Naive thymus-derived CD4-positive, alpha-beta T cell (primary cell): ENCODE results near the gene MED12L. TPM values are rescaled to one million over a fixed set of nuclear protein-coding genes. Genes with fewer than 3 reads are reported as not detected.
"Not testable (repeated sequence)": the region's sequence is repeated elsewhere in the genome, so short reads cannot be mapped to it uniquely, and the experiment has no call there.

Experiments
- ATAC-seq: fragments of 150-1000 bp; cut with Tn5 transposase; 2 replicates; pipeline ENCODE4 v1.10.0; 2021; ENCODE audit warnings: mild to moderate bottlenecking, moderate library complexity
- CTCF ChIA-PET: fragments of 350-600 bp; sonication (Branson Sonifier 250); formaldehyde crosslinking; loops from one replicate; lab custom pipeline; 2021; ENCODE audit warnings: antibody characterized with exemption; lab: Charles Lee
- POLR2A ChIA-PET: fragments of 350-600 bp; sonication (Branson Sonifier 250); formaldehyde crosslinking; loops from one replicate; lab custom pipeline; 2021; ENCODE audit warnings: antibody characterized with exemption, inconsistent platforms; lab: Charles Lee
- DNase-seq, 9 donors: peaks; one replicate each; pipeline versions ENCODE4 v3.0.0 to v3.0.0-alpha.2; 2020 to 2022; ENCODE audit warnings: mixed read lengths in 1 of 9
- H3K27ac ChIP-seq: one replicate; pipeline ENCODE4 v1.7.0; 2013; ENCODE audit warnings: mild to moderate bottlenecking, low read depth, low read length, moderate library complexity
- H3K27me3 ChIP-seq, 2 donors: one replicate each; pipeline ENCODE4 v1.7.0; 2013; ENCODE audit warnings: low read length in 2 of 2, mild to moderate bottlenecking in 2 of 2, moderate library complexity in 2 of 2; ENCODE audit not compliant: control insufficient read depth in 2 of 2, insufficient read depth in 2 of 2
- H3K36me3 ChIP-seq, 3 experiments: 1 replicate in 2 of 3; 2 replicates in 1 of 3; pipeline ENCODE4 v1.7.0; 2013; ENCODE audit warnings: low read length in 3 of 3, mild to moderate bottlenecking in 3 of 3, moderate library complexity in 1 of 3; ENCODE audit not compliant: insufficient read depth in 3 of 3, control insufficient read depth in 2 of 3
- H3K4me1 ChIP-seq, 2 donors: one replicate each; pipeline ENCODE4 v1.7.0; 2013; ENCODE audit warnings: low read length in 2 of 2, mild to moderate bottlenecking in 2 of 2, moderate library complexity in 1 of 2; ENCODE audit not compliant: control insufficient read depth in 2 of 2, insufficient read depth in 2 of 2
- H3K4me3 ChIP-seq: 2 replicates; pipeline ENCODE4 v1.7.0; 2013; ENCODE audit warnings: mild to moderate bottlenecking, low read length
- H3K9me3 ChIP-seq, 3 experiments: 1 replicate in 2 of 3; 2 replicates in 1 of 3; pipeline ENCODE4 v1.7.0; 2013; ENCODE audit warnings: low read length in 3 of 3; ENCODE audit not compliant: control insufficient read depth in 2 of 3
- H3K27ac Mint-ChIP-seq, 9 donors: one replicate each; pipeline ENCODE4 v1.8.0; 2020 to 2022; ENCODE audit warnings: mixed read lengths in 9 of 9, mild to moderate bottlenecking in 8 of 9, moderate library complexity in 5 of 9, inconsistent platforms in 2 of 9
- H3K27me3 Mint-ChIP-seq, 5 donors: one replicate each; pipeline ENCODE4 v1.8.0; 2021 to 2022; ENCODE audit warnings: mixed read lengths in 5 of 5, mild to moderate bottlenecking in 1 of 5
- H3K36me3 Mint-ChIP-seq, 5 donors: one replicate each; pipeline ENCODE4 v1.8.0; 2020 to 2022; ENCODE audit warnings: mixed read lengths in 5 of 5, mild to moderate bottlenecking in 3 of 5, inconsistent platforms in 1 of 5
- H3K4me1 Mint-ChIP-seq, 7 donors: one replicate each; pipeline ENCODE4 v1.8.0; 2020 to 2022; ENCODE audit warnings: mixed read lengths in 7 of 7, mild to moderate bottlenecking in 3 of 7, inconsistent platforms in 1 of 7
- H3K4me3 Mint-ChIP-seq, 10 donors: one replicate each; pipeline ENCODE4 v1.8.0; 2020 to 2022; ENCODE audit warnings: mild to moderate bottlenecking in 10 of 10, mixed read lengths in 10 of 10, moderate library complexity in 6 of 10, inconsistent platforms in 2 of 10
- H3K9me3 Mint-ChIP-seq, 11 donors: one replicate each; pipeline ENCODE4 v1.8.0; 2020 to 2022; ENCODE audit warnings: mixed read lengths in 11 of 11, mild to moderate bottlenecking in 4 of 11, inconsistent platforms in 1 of 11, moderate library complexity in 1 of 11
- intact Hi-C, 2 donors: fragments of 100-400 bp; cut with micrococcal nuclease; formaldehyde crosslinking; loops; one replicate each; pipeline ENCODE4 v1.15.1; 2023
- polyA plus RNA-seq, 2 donors: library from polyadenylated mRNA; unstranded; fragments of 300-500 nt; fragmentation: Illumina TruSeq; gene quantifications; one replicate each; pipeline ENCODE4 v1.2.3, GENCODE V29; 2021
- total RNA-seq, 6 experiments: library from RNA in 5 of 6; stranded (reverse) in 5 of 6; gene quantifications; 1 replicate in 5 of 6; 2 replicates in 1 of 6; pipeline ENCODE4 v1.2.3 and lab custom pipeline; 2021 to 2026

The MED12L gene
- total and polyA plus RNA-seq, 7 experiments from 2014 or later, result 0.32 to 4.9 (median 0.68) TPM; not detected in 2

DNA sequence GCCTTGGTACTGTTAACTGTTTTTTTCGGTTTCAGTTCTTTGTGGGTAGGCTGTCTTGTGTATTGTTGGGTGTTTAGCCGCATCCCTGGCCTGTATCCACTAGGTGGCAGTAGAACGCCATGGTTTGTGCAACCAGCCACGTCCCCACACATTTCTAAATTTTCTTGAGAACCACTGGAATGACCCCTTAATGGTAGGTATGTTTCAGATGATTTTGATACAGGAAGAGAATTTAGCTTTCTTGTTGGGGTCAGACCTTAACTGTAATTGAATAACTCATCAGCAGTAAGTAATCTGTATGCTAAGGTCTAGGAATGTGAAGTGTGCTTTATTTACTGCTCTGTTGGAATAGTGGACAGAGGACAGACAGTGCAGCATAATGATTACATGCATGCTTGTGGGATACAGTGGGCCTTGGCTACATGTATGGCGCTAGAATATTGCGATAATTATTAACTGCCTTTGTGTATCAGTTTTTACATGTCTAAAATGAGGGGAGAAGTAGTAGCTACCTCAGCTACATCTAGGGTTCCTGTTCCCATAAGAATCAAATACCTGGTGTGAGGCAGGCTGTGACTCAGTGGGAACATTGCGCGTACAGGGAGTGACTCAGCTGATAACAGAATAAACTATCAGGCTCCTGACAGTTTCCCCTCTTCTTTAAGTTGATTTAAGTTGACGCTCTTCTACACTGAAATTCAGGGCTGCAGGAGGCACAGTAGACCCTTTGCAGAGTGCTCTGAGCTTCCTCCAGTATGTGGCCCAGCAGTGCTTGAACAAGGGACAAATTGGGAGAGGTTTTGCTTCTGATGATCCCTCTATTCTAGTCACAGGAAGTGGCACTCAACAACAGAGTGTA lies 142.6 kb downstream of the MED12L start:
- Mint-ChIP-seq H3K4me3 (peak overlapping the region in 7 of 10 donors; percentile 6 to 68 (median 35)), H3K4me1 (peaks cover 19 to 63% (median 43%) of the 10 kb centered on the region in 7 donors), H3K36me3 (peaks cover 0 to 9% (median 0%) of the 10 kb centered on the region in 5 donors), H3K9me3 (peaks cover 0 to 5% (median 0%) of the 10 kb centered on the region in 11 donors), H3K27ac (peak overlapping the region in 8 of 9 donors; percentile 6 to 84 (median 51)), H3K27me3 (no peaks in the 10 kb centered on the region)
- Histone ChIP-seq H3K4me1 (peaks cover 0 to 9% of the 10 kb centered on the region in 2 donors), H3K27me3 (no peaks in the 10 kb centered on the region), H3K36me3 (no peaks in the 10 kb centered on the region), H3K27ac (no peak overlapping the region), H3K4me3 (no peak overlapping the region), H3K9me3 (no peaks in the 10 kb centered on the region)
- ATAC-seq (peak; percentile 93), DNase-seq (peak; percentile 47 to 84 (median 77))
- ChIA-PET CTCF (interaction anchor here (0.9 to 7.2 kb wide), 21 partner anchors 9 to 525 kb away, joined by 3 to 133 read pairs (median 5); partner anchors contain the start of genes GPR171 and P2RY14), POLR2A (interaction anchor here (1.3 to 5.6 kb wide), 3 partner anchors 20 to 60 kb away, joined by 3 to 39 read pairs (median 13); partner anchors contain the start of gene P2RY14)
- intact Hi-C loops, result loop anchor here (1.0 to 5.0 kb wide), 17 partner anchors 17 to 1296 kb away; partner anchors contain the start of genes GPR171 (in 2 of the 2) and P2RY14 (in 2 of the 2)

DNA sequence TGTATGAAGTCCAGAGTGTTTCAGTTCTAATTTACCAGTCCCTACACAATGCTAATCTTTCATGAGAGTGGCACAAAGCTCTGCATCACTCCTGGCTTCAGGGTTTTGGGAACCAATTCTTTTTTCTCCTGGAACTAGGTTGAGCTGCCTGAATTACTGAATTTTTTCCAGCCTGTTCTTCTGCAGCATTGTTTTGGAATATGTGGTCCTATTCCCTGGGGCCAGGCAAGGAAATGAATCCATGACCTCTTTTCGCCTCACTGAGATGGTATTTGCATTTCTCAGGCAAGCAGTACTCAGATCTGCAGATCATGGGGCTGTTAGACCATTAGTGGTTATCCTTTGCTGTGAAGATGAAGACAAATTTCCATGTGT lies 143.2 kb downstream of the MED12L start:
- Histone ChIP-seq H3K27ac (no peak overlapping the region), H3K4me3 (no peak overlapping the region), H3K36me3 (no peaks in the 10 kb centered on the region), H3K4me1 (peaks cover 0 to 9% of the 10 kb centered on the region in 2 donors), H3K27me3 (no peaks in the 10 kb centered on the region), H3K9me3 (no peaks in the 10 kb centered on the region)
- H3K27ac Mint-ChIP-seq, result peak overlapping the region in 6 of 9 donors; percentile 6 to 84 (median 34)
- H3K4me3 Mint-ChIP-seq, result peak overlapping the region in 2 of 10 donors; percentile 16 to 64
- no peaks in the 10 kb centered on the region for H3K9me3 Mint-ChIP-seq
- H3K27me3 Mint-ChIP-seq, result no peaks in the 10 kb centered on the region
- ATAC-seq, result no peak
- H3K4me1 Mint-ChIP-seq, result peaks cover 19 to 63% (median 43%) of the 10 kb centered on the region in 7 donors
- no peak for DNase-seq
- ChIA-PET CTCF (interaction anchor here (0.9 to 7.2 kb wide), 16 partner anchors 11 to 526 kb away, joined by 3 to 133 read pairs (median 5); partner anchors contain the start of genes GPR171 and P2RY14), POLR2A (interaction anchor here (1.3 to 5.6 kb wide), 3 partner anchors 21 to 61 kb away, joined by 3 to 39 read pairs (median 13); partner anchors contain the start of gene P2RY14)
- peaks cover 0 to 8% (median 0%) of the 10 kb centered on the region in 5 donors for H3K36me3 Mint-ChIP-seq
- intact Hi-C loops, result loop anchor here in 1 of 2 donors (2.0 to 5.0 kb wide), 2 partner anchors 209 to 610 kb away; no protein-coding TSS in a partner anchor

DNA sequence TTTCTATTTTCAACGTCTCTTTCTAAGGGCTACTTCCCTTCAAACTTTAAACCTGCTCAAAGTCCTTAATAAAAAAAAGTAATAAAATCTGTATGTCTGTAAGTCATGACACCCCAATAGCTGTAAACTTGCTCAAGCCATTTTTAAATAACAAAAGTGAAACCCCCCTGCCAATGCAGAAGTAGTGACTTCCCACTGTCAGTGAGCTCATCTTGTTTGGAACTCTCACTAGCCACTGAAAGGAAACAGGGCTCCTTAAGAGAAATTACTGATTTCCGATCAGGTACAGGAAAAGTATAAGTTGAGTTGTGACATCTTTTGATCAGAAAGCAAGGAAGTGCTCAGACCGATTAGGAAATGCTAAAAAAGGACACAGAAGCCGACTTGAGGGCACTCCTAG lies 145.2 kb downstream of the MED12L start:
- H3K4me3 ChIP-seq, result no peak overlapping the region
- CTCF ChIA-PET, result interaction anchor here (0.6 to 7.2 kb wide), 6 partner anchors 23 to 1100 kb away, joined by 3 to 133 read pairs (median 4); partner anchors contain the start of gene P2RY14
- H3K4me3 Mint-ChIP-seq, result peak overlapping the region in 9 of 10 donors; percentile 4 to 80 (median 50)

DNA sequence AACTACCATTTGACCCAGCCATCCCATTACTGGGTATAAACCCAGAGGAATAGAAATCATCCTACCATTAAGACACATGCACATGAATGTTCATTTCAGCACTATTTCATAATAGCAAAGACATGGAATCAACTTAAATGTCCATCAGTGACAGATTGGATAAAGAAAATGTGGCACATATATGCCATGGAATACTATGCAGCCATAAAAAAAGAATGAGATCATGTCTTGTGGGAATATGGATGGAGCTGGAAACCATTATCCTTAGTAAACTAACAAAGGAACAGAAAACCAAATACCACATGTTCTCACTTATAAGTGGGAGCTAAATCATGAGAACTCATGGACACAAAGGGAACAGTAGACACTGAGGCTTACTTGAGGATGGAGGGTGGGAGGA lies 146.9 kb downstream of the MED12L start:
- H3K36me3 Mint-ChIP-seq, H3K36me3 ChIP-seq, H3K9me3 ChIP-seq, intact Hi-C loops, DNase-seq, POLR2A ChIA-PET, H3K4me1 ChIP-seq, H3K27ac ChIP-seq, H3K27me3 ChIP-seq, H3K27ac Mint-ChIP-seq, H3K4me3 Mint-ChIP-seq, H3K9me3 Mint-ChIP-seq, ATAC-seq, H3K27me3 Mint-ChIP-seq, H3K4me3 ChIP-seq: not testable (repeated sequence)
- peaks cover 14 to 30% (median 26%) of the 10 kb centered on the region in 7 donors for H3K4me1 Mint-ChIP-seq
- CTCF ChIA-PET, result interaction anchor here (1.9 kb wide), 1 partner anchor 65 kb away, joined by 4 read pairs; no protein-coding TSS in a partner anchor

More for the DNA sequence above, 145.2 kb downstream of the MED12L start:
- no peak overlapping the region for H3K27ac ChIP-seq
- no peaks in the 10 kb centered on the region for H3K27me3 ChIP-seq
- H3K4me1 ChIP-seq, result peaks cover 0 to 5% of the 10 kb centered on the region in 2 donors
- POLR2A ChIA-PET, result interaction anchor here (0.6 to 5.6 kb wide), 4 partner anchors 9 to 50 kb away, joined by 3 to 39 read pairs (median 4); partner anchors contain the start of gene P2RY14
- DNase-seq (peak in 1 of 9 donors; percentile 19), ATAC-seq (no peak)
- Mint-ChIP-seq H3K27me3 (no peaks in the 10 kb centered on the region), H3K36me3 (peaks cover 0 to 9% (median 0%) of the 10 kb centered on the region in 5 donors), H3K9me3 (no peaks in the 10 kb centered on the region), H3K27ac (peak overlapping the region in 6 of 9 donors; percentile 30 to 81 (median 56)), H3K4me1 (peaks cover 16 to 48% (median 35%) of the 10 kb centered on the region in 7 donors)
- intact Hi-C loops, result loop anchor here in 1 of 2 donors (2.0 kb wide), 1 partner anchor 38 kb away; no protein-coding TSS in a partner anchor
- H3K36me3 ChIP-seq, result no peaks in the 10 kb centered on the region
- H3K9me3 ChIP-seq, result no peaks in the 10 kb centered on the region

GRCh38 chr3:151232991-151233390 lies 147.5 kb downstream of the MED12L start:
- H3K27me3 Mint-ChIP-seq, result no peaks in the 10 kb centered on the region
- POLR2A ChIA-PET, result interaction anchor here (0.7 kb wide), 1 partner anchor 11 kb away, joined by 3 read pairs; no protein-coding TSS in a partner anchor
- H3K27ac Mint-ChIP-seq, result peak overlapping the region in 1 of 9 donors; percentile 26
- no peak for ATAC-seq
- H3K4me1 Mint-ChIP-seq, result peaks cover 10 to 24% (median 20%) of the 10 kb centered on the region in 7 donors
- H3K4me3 Mint-ChIP-seq, result no peak overlapping the region
- no peaks in the 10 kb centered on the region for H3K4me1 ChIP-seq
- CTCF ChIA-PET, result interaction anchor here (1.9 kb wide), 1 partner anchor 65 kb away, joined by 4 read pairs; no protein-coding TSS in a partner anchor
- H3K9me3 Mint-ChIP-seq, result no peaks in the 10 kb centered on the region
- DNase-seq, result no peak
- H3K36me3 Mint-ChIP-seq, result peaks cover 0 to 5% (median 0%) of the 10 kb centered on the region in 5 donors
- peaks cover 0 to 4% of the 10 kb centered on the region in 2 donors for H3K27me3 ChIP-seq
- intact Hi-C loops, result no loop called here
- no peak overlapping the region for H3K4me3 ChIP-seq
- H3K36me3 ChIP-seq, result no peaks in the 10 kb centered on the region
- no peaks in the 10 kb centered on the region for H3K9me3 ChIP-seq
- no peak overlapping the region for H3K27ac ChIP-seq

- peaks cover 0 to 4% of the 10 kb centered on the region in 2 donors for H3K27me3 ChIP-seq
- no peaks in the 10 kb centered on the region for H3K4me1 ChIP-seq
- no peaks in the 10 kb centered on the region for H3K27me3 Mint-ChIP-seq
- H3K9me3 Mint-ChIP-seq, result no peaks in the 10 kb centered on the region
- H3K36me3 Mint-ChIP-seq, result peaks cover 0 to 6% (median 0%) of the 10 kb centered on the region in 5 donors
- intact Hi-C loops, result no loop called here
- CTCF ChIA-PET, result interaction anchor here (1.0 to 1.5 kb wide), 5 partner anchors 32 to 71 kb away, joined by 3 read pairs; partner anchors contain the start of gene GPR171
- POLR2A ChIA-PET, result interaction anchor here (1.0 kb wide), 1 partner anchor 34 kb away, joined by 3 read pairs; no protein-coding TSS in a partner anchor
- no peak for ATAC-seq
- H3K36me3 ChIP-seq, result no peaks in the 10 kb centered on the region
- H3K4me3 Mint-ChIP-seq, result no peak overlapping the region
- H3K9me3 ChIP-seq, result no peaks in the 10 kb centered on the region
- H3K4me1 Mint-ChIP-seq, result peaks cover 10 to 16% (median 13%) of the 10 kb centered on the region in 7 donors
- no peak overlapping the region for H3K27ac Mint-ChIP-seq
- H3K27ac ChIP-seq, result no peak overlapping the region
- no peak for DNase-seq
- H3K4me3 ChIP-seq, result no peak overlapping the region
These were observed 149.4 kb downstream of the MED12L start for GRCh38 chr3:151234825-151235224.
